GM18508 (cell line): ENCODE measurements around the gene HOXA3.

ENCODE experiments used
- ATAC-seq: cut with Tn5 transposase; IDR thresholded peaks from one replicate; pipeline ENCODE4 v1.9.1; 2021; ENCODE audit warnings: moderate number of reproducible peaks; ENCODE audit not compliant: insufficient read depth, unreplicated experiment

Gene HOXA3

DNA sequence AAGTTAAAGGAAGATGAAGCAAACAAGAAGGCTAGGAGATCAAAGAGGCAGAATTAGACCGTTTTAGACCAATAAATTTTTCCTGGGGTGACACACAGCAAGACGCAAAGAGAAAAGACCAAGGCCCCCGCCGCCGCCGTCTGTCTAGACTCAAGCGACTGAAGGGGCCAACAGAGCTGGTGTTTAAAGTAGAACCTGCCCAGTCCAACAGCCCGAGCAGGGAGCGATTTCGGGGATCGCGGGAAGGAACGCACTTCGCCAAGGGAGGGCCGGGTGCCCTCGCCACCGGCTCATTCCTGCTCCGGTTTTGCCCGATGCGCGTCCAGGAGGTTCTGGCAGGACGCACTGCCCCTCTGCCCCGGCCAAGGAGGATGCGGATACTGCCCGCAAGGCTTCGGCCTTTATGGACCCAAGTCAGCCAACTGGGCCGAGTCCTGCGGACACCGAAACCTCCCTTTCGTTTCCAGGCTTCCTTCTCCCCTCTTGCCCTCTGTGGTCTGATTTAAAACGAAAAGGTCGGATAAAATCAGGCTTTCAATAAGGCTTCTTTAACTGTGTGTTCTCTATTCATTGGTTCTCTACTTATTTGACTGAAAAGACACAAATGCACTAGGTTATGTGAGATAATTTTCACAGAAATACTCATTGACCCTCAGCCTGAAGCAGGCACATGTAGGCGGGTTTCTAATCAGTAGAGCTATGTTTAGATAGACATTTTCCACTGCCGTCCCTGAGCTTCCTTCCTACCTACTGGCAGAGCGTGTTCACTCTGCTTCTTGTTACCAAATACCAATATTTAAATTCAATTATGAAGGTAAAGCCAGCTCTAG lies 6.3 kb upstream of the HOXA3 start:
- no peak for ATAC-seq

DNA sequence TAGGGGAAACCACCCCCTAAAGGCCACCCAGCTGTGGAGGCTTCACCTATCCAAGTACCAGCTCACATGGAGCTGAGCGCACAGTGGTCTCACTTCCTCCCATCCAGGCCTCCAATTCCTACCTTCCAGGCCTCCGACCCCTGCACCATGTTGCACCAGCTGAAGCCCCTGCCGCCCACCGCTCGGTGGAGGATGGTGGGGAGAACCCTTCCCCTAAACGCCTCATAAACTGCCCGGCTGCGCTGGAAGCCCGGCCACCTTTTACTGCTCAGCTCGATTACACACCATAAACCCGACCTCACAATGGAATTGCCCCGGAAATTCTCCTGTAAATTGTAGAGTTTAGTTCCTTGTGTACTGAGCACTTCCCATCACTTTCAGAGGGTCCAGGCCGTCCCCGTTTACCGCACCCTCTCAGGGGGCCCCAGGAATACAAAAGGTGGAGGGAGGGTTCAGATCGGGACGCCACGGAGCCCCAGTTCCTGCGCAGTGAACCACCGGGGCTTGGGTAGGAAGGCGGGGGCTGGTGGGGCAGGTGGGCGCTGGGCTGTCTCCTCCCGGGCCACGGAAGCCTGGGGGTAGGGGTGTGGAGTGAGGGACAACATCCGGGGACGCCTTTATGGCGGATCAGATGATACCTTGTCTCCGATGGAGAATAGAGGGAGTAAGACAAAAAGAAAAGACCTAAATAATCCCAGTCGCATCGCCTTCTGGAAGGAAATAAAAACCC lies 5.5 kb upstream of the HOXA3 start:
- ATAC-seq: no peak

DNA sequence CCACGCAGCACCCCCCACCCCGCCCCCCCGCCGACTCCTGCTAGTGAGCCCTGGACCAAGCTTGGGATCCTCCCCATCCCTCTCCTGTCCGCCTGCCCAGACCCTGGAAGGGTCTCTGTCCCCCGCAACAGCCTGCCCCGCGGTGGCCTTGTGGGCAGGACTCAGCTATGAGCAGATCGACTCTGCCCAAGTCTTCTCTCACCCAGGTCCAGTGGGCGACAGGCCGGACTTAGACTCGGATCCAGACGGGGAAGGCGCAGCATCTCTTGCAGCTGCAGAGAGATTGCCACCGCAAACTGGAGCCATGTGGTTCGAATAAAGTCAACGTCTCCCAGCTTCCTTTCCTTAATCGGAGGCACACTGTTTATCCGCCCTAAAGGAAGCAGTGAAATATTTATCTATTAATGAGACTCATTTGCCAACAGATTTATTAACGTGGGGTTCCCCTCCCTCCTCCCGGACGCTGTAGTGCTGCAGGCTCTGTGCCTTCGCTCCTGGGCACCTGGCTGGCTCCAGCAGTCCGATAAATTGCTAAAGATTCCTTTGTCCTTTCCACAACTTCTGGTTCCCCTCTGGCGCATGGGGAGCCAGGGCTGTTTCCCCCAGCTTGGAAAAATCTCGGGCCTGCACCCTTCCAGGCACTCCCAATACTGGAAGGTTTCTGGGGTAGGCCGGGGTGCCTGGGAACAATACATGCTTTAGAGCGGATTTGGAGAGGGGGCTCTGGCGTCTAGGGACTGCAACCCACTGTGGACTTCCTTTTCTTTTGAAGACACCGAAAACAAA lies 4.7 kb upstream of the HOXA3 start:
- no peak for ATAC-seq

DNA sequence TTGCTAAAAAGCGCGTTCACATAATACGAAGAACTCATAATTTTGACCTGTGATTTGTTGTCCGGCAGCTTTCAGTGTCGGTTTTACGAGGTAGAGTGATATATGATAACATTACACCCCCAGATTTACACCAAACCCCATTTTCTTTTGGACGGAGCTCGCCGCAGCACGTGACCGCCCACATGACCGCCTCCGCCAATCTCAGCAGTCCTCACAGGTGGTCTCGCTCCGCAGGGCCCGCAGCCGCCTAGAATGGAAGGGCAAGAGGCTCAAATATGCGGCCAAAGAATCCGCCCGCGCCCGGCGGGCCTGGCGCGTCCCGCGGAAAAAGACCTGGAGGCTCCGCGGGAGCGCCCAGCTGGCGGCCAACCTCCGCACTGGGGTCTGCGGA lies 4.1 kb upstream of the HOXA3 start, which contains the start of gene HOXA7:
Gene HOXA7, minus strand, starts transcription at position 168 of the 391 bp plus-strand sequence. Its CDS starts 130 bp downstream, at position 38.
- ATAC-seq: no peak

DNA sequence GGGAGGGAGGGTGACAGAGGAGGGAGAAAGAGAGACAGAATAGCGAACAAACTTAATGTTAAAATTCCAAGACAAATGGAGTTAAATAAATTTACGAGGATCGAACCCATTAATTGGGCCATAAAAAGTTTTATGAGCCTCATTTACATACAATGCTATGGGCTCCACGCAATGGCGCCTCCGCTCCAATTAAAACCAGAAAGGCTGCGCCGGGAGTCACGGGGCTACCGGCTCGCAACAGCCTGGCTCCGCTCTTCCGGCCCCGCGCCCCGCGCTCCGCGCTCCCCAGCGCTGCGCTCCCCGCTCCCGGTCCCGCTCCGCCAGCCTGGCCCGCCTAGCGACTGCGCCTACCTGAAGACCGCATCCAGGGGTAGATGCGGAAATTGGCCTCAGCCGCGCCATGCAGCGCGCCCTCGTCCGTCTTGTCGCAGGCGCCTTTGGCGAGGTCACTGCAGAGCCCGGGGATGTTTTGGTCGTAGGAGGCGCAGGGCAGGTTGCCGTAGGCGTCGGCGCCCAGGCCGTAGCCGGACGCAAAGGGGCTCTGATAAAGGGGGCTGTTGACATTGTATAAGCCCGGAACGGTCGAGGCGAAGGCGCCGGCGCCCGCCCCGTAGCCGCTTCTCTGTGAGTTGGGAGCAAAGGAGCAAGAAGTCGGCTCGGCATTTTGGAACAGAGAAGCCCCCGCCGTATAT lies 3.6 kb upstream of the HOXA3 start:
- ATAC-seq: no peak

DNA sequence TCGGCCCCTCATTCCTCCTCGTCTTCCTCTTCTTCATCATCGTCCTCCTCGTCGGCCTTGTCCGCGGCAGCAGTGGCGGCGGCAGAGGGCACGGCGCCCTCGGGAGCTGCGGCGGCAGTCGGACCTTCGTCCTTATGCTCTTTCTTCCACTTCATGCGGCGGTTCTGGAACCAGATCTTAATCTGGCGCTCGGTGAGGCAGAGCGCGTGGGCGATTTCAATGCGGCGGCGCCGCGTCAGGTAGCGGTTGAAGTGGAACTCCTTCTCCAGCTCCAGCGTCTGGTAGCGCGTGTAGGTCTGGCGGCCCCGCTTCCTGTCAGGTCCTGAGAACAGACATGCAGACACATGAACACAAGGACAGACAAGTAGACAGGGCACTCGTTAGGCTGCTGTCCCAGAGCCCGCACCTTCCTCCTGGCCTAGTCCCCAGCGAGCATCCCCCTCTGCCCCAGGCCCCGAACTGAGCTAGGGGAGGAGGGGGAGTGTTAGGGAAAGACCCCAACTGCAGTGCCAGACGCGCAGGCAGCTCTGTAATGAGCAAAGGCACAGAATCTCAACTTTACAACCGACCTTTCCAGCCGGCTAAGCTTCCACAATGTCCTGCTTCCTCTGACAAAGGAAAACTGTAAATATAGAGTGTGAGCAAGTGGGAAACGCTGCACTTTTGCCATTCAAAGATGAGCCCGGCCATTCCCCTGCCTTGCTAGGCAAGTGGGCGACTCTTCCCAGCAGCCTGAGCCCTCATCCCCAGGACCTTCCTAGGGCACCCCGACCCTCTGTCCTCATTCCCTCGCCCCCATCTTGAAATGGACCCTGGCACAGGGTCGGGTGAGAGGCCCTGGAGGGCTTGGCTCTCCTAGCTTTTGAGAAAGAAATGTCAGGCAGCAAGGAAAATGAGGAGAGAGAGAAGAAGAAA lies 2.8 kb upstream of the HOXA3 start:
- ATAC-seq: no peak

DNA sequence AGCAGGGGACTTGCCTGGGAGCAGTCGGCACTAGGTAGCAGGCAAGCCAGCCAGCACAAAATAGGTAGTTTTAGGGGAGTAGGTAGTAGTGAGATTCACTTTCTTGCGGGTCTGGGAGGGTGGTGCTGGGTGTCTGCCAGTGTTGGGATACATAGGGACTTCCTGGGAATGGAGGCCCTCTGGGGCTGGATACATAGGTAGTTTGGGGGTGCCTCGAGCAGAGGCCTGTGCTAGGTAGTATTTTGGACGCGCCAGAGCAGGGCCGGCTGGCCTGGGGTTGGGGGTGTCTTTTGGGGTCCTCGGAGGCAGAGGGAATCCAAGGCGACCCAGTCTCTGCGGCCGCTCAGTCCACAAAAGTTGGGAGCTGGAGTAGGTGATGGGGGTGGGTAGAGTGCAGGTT lies 2.0 kb upstream of the HOXA3 start:
- ATAC-seq: no peak

DNA sequence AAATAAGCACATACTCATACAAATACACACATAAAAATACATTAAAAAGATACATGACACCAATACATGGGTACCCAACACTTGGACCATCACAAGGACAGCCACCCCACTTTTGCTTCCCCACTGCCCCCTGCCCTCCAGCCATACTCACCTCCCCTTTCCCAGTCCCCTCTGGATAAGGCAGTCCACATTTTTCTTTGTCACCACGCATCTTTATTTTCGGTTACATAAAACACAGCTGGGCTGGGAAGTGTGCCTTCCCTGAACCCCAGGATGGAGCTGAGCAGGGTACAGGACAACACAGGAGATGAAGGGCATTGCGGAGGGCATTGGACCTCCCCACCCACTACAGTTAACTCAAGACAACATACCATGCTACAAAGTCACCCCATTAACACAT lies 1.1 kb upstream of the HOXA3 start:
- ATAC-seq: no peak

DNA sequence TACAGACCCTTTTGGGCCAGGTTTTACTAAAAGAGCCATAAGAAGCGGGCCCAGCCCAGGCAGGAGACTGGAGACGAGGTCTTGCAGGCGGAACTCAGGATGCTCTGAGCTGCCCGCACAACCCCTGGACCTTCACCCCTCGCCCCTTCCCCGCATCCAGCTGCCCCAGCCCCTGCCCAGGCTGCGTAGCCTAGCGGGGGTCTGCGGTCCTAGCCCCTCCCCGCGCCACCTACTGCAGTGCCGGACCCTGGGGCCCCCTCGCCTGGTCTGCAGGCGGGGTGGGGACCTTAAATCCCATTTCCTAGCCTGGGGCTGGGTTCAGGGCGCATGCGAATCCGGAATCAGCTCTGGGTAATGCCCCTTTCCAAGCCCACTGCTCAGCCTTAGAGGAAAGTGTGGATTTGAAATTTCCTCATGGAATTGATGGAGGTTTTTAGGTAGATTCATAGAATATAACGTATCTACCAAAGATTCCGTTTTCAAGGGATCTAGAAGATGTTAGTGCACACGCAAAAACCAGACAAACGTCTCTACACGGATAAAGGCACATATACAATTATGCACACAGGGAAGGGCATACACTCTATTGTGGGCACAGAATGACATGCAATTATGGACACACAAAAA lies 546 bp upstream of the HOXA3 start:
- ATAC-seq: no peak

DNA sequence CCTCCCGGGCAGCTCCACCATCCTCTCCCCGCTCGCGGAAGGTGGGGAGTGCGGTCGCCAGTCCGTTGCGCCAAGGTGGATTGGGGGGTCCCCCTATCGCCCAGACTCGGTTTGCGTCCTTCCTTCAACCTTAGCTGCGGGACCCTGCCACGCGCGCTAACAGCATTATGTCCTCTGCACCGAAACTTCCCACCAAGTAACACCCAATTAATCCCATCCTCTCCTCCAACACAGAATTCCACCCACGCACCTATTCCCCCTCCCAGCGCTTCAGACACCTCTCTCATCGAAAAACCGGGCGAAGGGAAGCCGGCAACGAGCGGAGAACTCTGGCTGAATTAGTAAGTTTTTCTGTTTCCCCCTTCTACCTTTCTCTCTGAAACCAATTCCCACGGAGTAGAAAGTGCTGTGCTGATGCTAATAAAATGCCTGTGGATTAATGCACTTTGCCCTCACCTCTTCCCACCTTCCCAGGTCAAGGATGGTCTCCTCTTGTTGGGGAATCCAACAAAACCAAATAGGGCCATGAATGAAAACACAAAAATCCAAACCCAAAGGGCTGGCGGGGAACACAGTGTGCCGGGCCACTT lies 947 bp downstream of the HOXA3 start:
- no peak for ATAC-seq

DNA sequence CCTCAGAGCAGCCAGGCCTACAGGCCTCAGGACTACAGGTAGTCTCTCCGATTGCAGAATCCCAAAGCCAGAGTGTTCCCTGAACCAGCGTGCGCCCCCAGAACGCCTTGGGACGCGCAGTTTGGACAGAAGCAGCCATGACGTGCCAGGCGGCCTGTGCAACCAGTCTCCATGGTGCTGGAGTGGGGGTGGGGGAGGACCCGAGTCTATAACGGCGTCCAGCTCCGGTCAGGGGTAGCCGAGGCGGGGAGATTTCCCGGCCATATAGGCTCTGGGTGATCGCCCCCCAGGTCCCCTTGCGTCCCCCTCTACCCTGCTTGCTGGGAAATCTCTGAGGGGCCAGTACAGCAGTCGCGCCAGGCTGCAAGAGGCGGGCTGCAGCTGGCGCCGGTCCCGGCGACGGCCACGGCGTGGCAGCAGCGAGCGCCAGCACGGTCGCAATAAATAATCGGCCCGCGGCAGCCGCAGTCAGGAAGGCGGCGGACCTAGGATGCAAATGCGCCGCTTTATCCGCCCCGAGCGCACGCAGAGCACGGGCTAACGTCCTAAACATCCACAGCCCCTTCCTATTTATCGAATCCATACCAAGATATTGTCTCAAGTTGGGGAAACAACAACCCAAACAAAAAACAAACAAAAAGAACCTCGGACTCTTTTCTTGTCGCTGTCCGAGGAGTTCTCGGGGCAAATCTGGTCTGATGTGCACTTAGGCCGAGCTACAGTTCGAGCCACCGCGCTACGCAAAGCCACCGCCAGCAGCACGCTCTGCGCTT lies 1.6 kb downstream of the HOXA3 start:
- no peak for ATAC-seq

DNA sequence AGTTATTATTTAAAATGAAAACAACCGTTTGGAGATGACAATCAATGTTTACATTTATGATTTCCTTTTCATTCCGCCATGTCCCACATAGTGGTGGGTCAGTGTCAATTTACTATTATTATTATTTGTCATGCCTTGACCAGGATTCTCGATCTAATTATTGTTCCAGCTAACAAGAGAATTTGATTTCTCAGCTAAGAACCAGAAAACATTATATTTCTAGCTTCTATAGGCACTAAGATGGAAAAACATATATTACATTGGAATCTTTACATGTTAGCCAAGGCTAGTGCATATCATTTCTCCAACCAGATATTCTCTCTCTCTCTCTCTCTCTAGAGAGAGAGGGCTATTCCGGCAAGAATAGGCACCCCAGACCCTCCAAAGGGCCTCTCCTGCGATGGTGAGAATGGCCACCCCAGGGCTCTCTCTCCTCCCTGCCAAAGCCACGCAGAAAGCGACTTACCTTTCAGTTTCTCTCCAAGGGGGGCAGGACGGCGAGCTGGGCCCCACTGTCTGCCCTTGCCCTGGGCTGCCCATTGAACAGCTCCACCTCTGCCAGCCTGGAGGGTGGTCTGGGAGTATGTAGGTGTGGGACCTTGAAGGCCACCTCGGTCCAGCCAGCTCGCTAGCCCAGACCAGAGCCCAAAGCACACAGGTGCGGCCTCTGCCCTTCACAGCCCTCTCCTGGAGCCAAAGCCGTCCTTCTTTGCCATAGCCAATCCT lies 2.4 kb downstream of the HOXA3 start:
- no peak for ATAC-seq

DNA sequence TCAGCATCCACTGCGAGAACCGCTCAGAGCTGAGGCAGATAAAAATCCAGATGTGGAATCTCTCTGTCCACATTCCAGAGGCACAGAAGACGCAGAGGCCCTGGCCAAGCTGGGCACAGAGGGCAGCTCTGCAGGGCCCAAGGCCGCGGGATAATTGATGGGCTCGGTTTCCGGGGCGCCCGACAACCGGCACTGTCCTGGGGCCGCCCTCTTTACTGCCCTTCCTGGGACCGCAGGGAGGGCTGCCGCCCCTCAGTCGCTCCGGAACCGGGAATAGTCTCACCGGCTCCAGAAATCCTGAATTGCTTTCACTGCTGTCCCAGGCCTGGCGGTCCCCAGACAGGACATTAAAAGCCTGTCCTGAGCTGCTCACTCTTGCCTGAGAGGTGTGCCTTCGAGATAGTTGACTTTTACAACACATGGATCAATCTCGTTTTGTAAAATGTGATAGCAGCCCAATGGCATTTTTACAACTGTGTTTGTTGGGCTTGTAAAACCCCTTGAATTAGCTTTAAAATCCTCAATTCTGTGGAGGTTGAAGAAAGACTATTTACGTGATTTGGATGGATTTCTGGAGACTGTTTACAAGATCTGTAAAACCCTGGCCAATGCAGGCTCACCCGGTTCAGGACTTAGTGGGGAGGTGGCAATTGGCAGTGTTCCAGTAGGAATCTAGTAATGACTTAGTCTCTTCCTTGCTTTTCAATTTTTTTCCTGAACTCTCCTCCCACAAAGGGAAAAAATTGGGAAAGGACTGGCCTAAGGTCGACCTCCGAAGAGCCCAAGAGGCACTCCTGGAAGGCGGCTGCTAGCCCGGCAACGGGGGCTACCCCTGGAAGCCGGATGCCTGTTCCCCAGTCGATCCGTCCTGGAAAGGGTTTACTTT lies 3.4 kb downstream of the HOXA3 start:
- ATAC-seq: no peak

DNA sequence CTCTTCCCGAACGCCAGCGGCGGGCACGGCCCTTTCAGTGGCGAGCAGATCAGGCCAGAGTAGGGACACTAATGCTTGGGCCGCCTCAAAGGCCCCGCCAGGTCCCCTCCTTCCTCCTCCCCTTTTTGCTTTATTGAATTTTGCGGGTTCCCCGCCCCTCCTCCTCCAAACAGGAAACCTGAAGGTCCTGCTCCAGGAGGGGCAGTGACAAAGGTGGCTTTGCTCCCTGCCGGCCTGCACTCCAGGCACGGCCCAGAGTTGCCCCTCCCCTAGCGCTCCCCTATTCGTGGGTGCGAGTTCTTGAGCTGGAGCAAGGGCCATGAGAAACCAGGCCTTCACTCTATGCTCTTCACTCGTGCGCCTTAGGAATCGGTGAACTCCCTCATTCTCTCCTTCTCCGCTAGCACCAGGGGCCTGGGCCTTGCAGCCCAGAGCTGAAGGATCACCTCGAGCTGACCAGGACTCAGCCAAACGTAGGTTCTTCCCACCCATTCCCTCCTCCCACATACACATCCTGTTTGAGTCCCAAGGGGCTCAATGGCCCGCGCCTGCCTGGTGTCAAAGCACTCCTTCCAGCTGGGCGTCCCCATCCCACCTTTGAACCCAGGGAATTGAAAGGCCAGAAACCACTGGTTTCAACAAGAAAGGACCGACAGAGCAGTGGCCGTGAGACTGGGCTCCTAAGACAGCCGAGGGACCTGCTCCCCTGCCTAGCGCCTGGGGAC lies 4.2 kb downstream of the HOXA3 start:
- ATAC-seq: no peak

DNA sequence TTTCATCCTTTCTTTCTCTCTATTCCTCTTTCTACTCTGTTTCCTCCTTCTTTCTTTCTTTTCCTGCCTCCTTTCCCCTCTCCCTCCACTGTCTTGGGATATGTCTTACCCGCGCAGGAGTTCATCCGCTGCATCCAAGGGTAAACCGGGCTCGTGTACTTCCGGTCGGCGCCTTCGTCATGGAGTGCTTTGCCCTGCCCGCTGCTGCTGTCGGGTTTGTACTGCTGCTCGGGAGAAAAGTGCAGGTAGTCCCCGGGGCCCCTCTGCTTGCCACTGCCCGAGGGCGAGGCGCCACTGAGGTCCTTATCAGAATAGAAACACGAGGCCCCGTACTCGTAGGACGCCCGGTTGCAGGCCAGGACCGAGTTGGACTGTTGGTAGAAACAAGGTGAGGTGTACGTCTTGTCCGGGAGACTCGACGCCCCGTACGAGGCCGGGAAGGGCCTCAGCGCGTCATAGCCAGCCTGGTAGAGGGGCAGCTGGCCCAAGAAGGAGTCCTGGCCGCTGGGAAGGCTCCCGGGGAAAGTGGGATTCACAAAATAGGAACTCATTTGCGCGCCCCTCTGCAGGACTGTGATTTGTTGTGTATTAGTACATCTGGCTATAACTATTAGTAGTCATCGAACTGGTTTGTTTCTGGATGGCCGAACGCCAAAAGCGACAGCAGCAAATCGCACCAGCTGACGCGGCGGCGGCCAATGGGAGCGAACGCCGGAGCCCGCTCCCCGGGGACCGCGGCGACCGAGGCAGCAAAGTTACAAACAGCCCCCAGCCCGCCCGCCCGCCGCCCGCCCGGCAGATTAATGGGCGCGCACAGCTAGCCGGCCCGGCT lies 5.0 kb downstream of the HOXA3 start, which contains the start of gene HOXA6:
Gene HOXA6, minus strand, starts transcription at position 576 of the 832 bp plus-strand sequence. Its CDS starts 25 bp downstream, at position 551.
- no peak for ATAC-seq
